GM12878 (cell line): ENCODE data around the gene ARHGEF17. TPM values are rescaled to one million over a fixed set of nuclear protein-coding genes. Genes with fewer than 3 reads are reported as not detected.

Experiments
- ATAC-seq: fragments of 200-7000 bp; cut with Tn5 transposase; 3 replicates; pipeline ENCODE4 v1.9.1; 2020; ENCODE audit warnings: mild to moderate bottlenecking, moderate library complexity
- BruUV-seq: library from RNA; stranded (reverse); fragments of 400-500 nt; replicated peaks from 2 replicates; lab custom pipeline; 2021; lab: Mats Ljungman, UMichigan
- CTCF ChIA-PET: fragments of 300-600 bp; sonication (Branson Sonifier 250); formaldehyde crosslinking; extraction: SDS; loops from one replicate; lab custom pipeline; 2021; ENCODE audit warnings: inconsistent platforms; lab: Yijun Ruan, JAX
- POLR2A ChIA-PET: fragments of 350-600 bp; formaldehyde crosslinking; extraction: SDS; loops from one replicate; lab custom pipeline; 2021; ENCODE audit warnings: inconsistent platforms; lab: Charles Lee
- RAD21 ChIA-PET: fragments of 300-600 bp; sonication (Branson Sonifier 250); formaldehyde crosslinking; loops from one replicate; lab custom pipeline; 2023; ENCODE audit warnings: antibody characterized with exemption; ENCODE audit not compliant: unreplicated experiment; lab: Charles Lee
- SMC1A ChIA-PET: fragments of 300-600 bp; sonication (Branson Sonifier 250); formaldehyde crosslinking; loops from one replicate; lab custom pipeline; 2023; ENCODE audit not compliant: unreplicated experiment, uncharacterized antibody; lab: Charles Lee
- DNase-seq: peaks from one replicate; pipeline ENCODE4 v3.0.0-alpha.2; 2011; ENCODE audit warnings: low read depth, low spot score
- FAIRE-seq: peaks from 3 replicates; lab custom pipeline; 2011; peaks lifted over from hg19 to GRCh38; lab: Jason Lieb, UNC
- H2AFZ ChIP-seq: 2 replicates; pipeline ENCODE4 v1.6.0; 2011; ENCODE audit warnings: low read depth, low read length, control low read depth; ENCODE audit not compliant: control insufficient read depth
- H3K27ac ChIP-seq: 2 replicates; pipeline ENCODE4 v1.5.1; 2011; ENCODE audit warnings: control low read depth; ENCODE audit not compliant: control insufficient read depth, insufficient read depth
- H3K27me3 ChIP-seq, 2 experiments: replicated peaks in 1 of 2; 2 replicates each; pipeline versions ENCODE4 v1.6.0 to v1.6.1; 2011; ENCODE audit warnings: low read length in 1 of 2; ENCODE audit not compliant: control insufficient read depth in 2 of 2, insufficient read depth in 2 of 2
- H3K36me3 ChIP-seq, 2 experiments: 2 replicates each; pipeline ENCODE4 v1.5.1; 2011; ENCODE audit warnings: low read length in 1 of 2; ENCODE audit not compliant: control insufficient read depth in 2 of 2, insufficient read depth in 2 of 2
- H3K4me1 ChIP-seq: 2 replicates; pipeline ENCODE4 v1.6.1; 2011; ENCODE audit warnings: mild to moderate bottlenecking, low read length, moderate library complexity, mixed read lengths; ENCODE audit not compliant: control insufficient read depth, insufficient read depth
- H3K4me2 ChIP-seq: 2 replicates; pipeline ENCODE4 v1.6.0; 2011; ENCODE audit warnings: control low read depth; ENCODE audit not compliant: control insufficient read depth, insufficient read depth
- H3K4me3 ChIP-seq: fragments of 200-600 bp; sonication (generic); 2 replicates; pipeline ENCODE4 v1.5.1; 2016
- H3K79me2 ChIP-seq: 2 replicates; pipeline ENCODE4 v1.6.0; 2011; ENCODE audit warnings: low read length; ENCODE audit not compliant: control insufficient read depth, insufficient read depth
- H3K9ac ChIP-seq: 2 replicates; pipeline ENCODE4 v1.8.0; 2011; ENCODE audit warnings: low read length, control low read depth, mixed read lengths; ENCODE audit not compliant: control insufficient read depth, insufficient read depth
- H3K9me3 ChIP-seq: replicated peaks from 3 replicates; pipeline ENCODE4 v1.5.1; 2011; ENCODE audit warnings: mild to moderate bottlenecking, low read length; ENCODE audit not compliant: control insufficient read depth, insufficient read depth
- H4K20me1 ChIP-seq: 2 replicates; pipeline ENCODE4 v1.6.0; 2011; ENCODE audit not compliant: control insufficient read depth, insufficient read depth
- IKZF1 ChIP-seq: fragments of 450-650 bp; conservative IDR thresholded peaks from 2 replicates; pipeline ENCODE4 v1.6.1; 2017; ENCODE audit warnings: antibody characterized with exemption, mild to moderate bottlenecking
- IRF4 ChIP-seq: IDR thresholded peaks from 2 replicates; pipeline ENCODE4 v1.6.1; 2011; ENCODE audit warnings: low read depth, low read length
- KDM1A ChIP-seq: fragments of 200-600 bp; sonication (generic); IDR thresholded peaks from 2 replicates; pipeline ENCODE4 v1.6.1; 2016; ENCODE audit warnings: borderline replicate concordance
- SMARCA5 ChIP-seq: fragments of 450-650 bp; IDR thresholded peaks from 2 replicates; pipeline ENCODE4 v1.6.1; 2017; ENCODE audit warnings: mild to moderate bottlenecking
- SMC3 ChIP-seq: IDR thresholded peaks from 2 replicates; pipeline ENCODE4 v1.6.1; 2011; ENCODE audit warnings: low read length, improper control_type of control experiment, borderline replicate concordance
- WRNIP1 ChIP-seq: IDR thresholded peaks from 2 replicates; pipeline ENCODE4 v1.6.1; 2011; ENCODE audit warnings: low read depth, low read length, improper control_type of control experiment, borderline replicate concordance
- ZBED1 ChIP-seq: IDR thresholded peaks from 2 replicates; pipeline ENCODE4 v1.6.1; 2016; ENCODE audit warnings: borderline replicate concordance
- WGBS: methylation state at CpG from one replicate; pipeline ENCODE4 v1.1.6; 2016; ENCODE audit warnings: low lambda C conversion rate; ENCODE audit not compliant: insufficient replicate concordance, insufficient coverage; ENCODE audit errors: missing lambda C conversion rate; 5-methylcytosine and 5-hydroxymethylcytosine counted together
- in situ Hi-C: fragments of 300-500 bp; cut with MboI; formaldehyde crosslinking; loops from 9 replicates; pipeline ENCODE4 v1.14.3; 2018; ENCODE audit warnings: mixed read lengths
- intact Hi-C: fragments of 100-400 bp; cut with micrococcal nuclease; formaldehyde crosslinking; loops from one replicate; pipeline ENCODE4 v1.14.2; 2022; ENCODE audit not compliant: unreplicated experiment
- polyA plus RNA-seq, 11 experiments: library from polyadenylated mRNA; depleted of rRNA in 4 of 11; unstranded in 6 of 11; stranded (reverse) in 5 of 11; fragments of >200 nt; fragmentation: Nextera tagmentation in 4 of 11; fragmentation: Illumina TruSeq in 1 of 11; extraction: Ambion mirVana in 4 of 11; extraction: Trizol in 1 of 11; gene quantifications; 1 replicate in 1 of 11; 2 replicates in 10 of 11; pipeline versions ENCODE4 v1.2.1 to v1.2.3, GENCODE V29; 2011 to 2016; ENCODE audit warnings: inconsistent platforms in 2 of 11, missing spikeins in 2 of 11, low read depth in 1 of 11
- total RNA-seq, 4 experiments: library from RNA; depleted of rRNA in 3 of 4; stranded (reverse); fragments of >200 nt in 3 of 4; fragmentation: Illumina TruSeq in 1 of 4; extraction: Trizol in 1 of 4; gene quantifications; 2 replicates each; pipeline versions ENCODE4 v1.2.1 to v1.2.3, GENCODE V29; 2013 to 2021
- TF ChIP-seq, protein P1 (sequence below): fragments of 450-650 bp; formaldehyde crosslinking; IDR thresholded peaks from 2 replicates; pipeline ENCODE4 v1.4.0; 2020; ENCODE audit warnings: mild to moderate bottlenecking, moderate library complexity
- TF ChIP-seq, protein P2 (sequence below): fragments of 450-650 bp; formaldehyde crosslinking; IDR thresholded peaks from 2 replicates; pipeline ENCODE4 v1.4.0; 2022; ENCODE audit warnings: mild to moderate bottlenecking, moderate library complexity
- TF ChIP-seq, protein P3 (sequence below): fragments of 450-650 bp; IDR thresholded peaks from 2 replicates; pipeline ENCODE4 v1.6.1; 2016; ENCODE audit warnings: mild to moderate bottlenecking
- TF ChIP-seq, protein P4 (sequence below): fragments of 450-650 bp; IDR thresholded peaks from 2 replicates; pipeline ENCODE4 v1.6.1; 2014; ENCODE audit warnings: mild to moderate bottlenecking

The ARHGEF17 gene
- total and polyA plus RNA-seq, 10 of the 15 experiments (the other 5 are each of a cell fraction or from before 2014, with no cell fraction given): 0.15 to 11.0 (median 1.7) TPM

DNA sequence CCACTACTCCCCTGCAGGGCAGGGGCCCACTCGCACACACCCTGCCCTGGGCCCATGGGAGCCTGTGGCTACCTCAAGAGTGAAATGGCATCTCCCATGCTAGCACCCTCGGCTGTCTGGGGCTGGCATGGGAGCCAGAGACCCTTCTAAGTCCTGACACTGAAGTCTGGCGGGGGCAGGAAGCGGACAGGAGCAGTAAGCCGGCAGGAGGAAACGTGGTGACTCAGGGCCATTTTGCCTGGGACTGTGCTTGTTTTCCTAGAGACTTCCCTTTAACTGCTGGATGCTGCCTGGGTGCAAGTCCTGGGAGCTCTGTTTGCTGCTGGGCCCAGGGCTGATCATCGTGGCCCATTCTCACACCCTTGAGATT lies 84.9 kb downstream of the ARHGEF17 start:
- Histone ChIP-seq H3K4me1 (peaks cover 9% of the 10 kb centered on the region), H3K36me3 (peaks cover 25 to 76% of the 10 kb centered on the region in 2 experiments), H3K27me3 (no peaks in the 10 kb centered on the region), H4K20me1 (no peaks in the 10 kb centered on the region), H3K9me3 (no peaks in the 10 kb centered on the region), H3K4me3 (no peak overlapping the region), H3K4me2 (no peak overlapping the region), H3K9ac (no peak overlapping the region), H3K79me2 (peaks cover 27% of the 10 kb centered on the region), H3K27ac (no peak overlapping the region), H2AFZ (no peak overlapping the region)
- FAIRE-seq (no peak), DNase-seq (no peak), ATAC-seq (peak; percentile 2; the same call in 1 of the 3 replicates)
- RAD21 ChIA-PET: interaction anchor here (0.6 to 2.3 kb wide), 14 partner anchors 8 to 268 kb away, joined by 3 to 71 read pairs (median 6); partner anchors contain the start of gene RELT
- CTCF ChIA-PET: interaction anchor here (0.7 to 25.6 kb wide), 22 partner anchors 8 to 298 kb away, joined by 3 to 400 read pairs (median 6); no protein-coding TSS in a partner anchor
- 76% methylated on average over 6 of the region's 7 CpGs for WGBS
- in situ Hi-C loops: no loop called here
- POLR2A ChIA-PET: interaction anchor here (0.9 to 1.5 kb wide), 2 partner anchors 18 to 42 kb away, joined by 3 to 4 read pairs; no protein-coding TSS in a partner anchor
- intact Hi-C loops: loop anchor here (1.0 to 2.0 kb wide), 2 partner anchors 16 to 42 kb away; partner anchors contain the start of gene RELT
- BruUV-seq: no TSS peak
- SMC1A ChIA-PET: interaction anchor here (0.7 to 2.7 kb wide), 11 partner anchors 9 to 268 kb away, joined by 3 to 44 read pairs (median 4); no protein-coding TSS in a partner anchor
- TF ChIP-seq SMC3: no peak
- TF ChIP-seq WRNIP1: no peak
- TF ChIP-seq, protein P1, sequence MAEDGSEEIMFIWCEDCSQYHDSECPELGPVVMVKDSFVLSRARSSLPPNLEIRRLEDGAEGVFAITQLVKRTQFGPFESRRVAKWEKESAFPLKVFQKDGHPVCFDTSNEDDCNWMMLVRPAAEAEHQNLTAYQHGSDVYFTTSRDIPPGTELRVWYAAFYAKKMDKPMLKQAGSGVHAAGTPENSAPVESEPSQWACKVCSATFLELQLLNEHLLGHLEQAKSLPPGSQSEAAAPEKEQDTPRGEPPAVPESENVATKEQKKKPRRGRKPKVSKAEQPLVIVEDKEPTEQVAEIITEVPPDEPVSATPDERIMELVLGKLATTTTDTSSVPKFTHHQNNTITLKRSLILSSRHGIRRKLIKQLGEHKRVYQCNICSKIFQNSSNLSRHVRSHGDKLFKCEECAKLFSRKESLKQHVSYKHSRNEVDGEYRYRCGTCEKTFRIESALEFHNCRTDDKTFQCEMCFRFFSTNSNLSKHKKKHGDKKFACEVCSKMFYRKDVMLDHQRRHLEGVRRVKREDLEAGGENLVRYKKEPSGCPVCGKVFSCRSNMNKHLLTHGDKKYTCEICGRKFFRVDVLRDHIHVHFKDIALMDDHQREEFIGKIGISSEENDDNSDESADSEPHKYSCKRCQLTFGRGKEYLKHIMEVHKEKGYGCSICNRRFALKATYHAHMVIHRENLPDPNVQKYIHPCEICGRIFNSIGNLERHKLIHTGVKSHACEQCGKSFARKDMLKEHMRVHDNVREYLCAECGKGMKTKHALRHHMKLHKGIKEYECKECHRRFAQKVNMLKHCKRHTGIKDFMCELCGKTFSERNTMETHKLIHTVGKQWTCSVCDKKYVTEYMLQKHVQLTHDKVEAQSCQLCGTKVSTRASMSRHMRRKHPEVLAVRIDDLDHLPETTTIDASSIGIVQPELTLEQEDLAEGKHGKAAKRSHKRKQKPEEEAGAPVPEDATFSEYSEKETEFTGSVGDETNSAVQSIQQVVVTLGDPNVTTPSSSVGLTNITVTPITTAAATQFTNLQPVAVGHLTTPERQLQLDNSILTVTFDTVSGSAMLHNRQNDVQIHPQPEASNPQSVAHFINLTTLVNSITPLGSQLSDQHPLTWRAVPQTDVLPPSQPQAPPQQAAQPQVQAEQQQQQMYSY: no peak
- TF ChIP-seq, protein P2, sequence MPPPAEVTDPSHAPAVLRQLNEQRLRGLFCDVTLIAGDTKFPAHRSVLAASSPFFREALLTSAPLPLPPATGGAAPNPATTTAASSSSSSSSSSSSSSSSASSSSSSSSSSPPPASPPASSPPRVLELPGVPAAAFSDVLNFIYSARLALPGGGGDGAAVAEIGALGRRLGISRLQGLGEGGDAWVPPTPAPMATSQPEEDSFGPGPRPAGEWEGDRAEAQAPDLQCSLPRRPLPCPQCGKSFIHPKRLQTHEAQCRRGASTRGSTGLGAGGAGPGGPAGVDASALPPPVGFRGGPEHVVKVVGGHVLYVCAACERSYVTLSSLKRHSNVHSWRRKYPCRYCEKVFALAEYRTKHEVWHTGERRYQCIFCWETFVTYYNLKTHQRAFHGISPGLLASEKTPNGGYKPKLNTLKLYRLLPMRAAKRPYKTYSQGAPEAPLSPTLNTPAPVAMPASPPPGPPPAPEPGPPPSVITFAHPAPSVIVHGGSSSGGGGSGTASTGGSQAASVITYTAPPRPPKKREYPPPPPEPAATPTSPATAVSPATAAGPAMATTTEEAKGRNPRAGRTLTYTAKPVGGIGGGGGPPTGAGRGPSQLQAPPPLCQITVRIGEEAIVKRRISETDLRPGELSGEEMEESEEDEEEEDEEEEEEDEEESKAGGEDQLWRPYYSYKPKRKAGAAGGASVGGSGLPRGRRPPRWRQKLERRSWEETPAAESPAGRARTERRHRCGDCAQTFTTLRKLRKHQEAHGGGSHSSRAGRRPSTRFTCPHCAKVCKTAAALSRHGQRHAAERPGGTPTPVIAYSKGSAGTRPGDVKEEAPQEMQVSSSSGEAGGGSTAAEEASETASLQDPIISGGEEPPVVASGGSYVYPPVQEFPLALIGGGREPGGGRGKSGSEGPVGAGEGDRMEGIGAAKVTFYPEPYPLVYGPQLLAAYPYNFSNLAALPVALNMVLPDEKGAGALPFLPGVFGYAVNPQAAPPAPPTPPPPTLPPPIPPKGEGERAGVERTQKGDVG (CRISPR knock-in tag): no peak
- TF ChIP-seq ZBED1: no peak
- TF ChIP-seq, protein P3, sequence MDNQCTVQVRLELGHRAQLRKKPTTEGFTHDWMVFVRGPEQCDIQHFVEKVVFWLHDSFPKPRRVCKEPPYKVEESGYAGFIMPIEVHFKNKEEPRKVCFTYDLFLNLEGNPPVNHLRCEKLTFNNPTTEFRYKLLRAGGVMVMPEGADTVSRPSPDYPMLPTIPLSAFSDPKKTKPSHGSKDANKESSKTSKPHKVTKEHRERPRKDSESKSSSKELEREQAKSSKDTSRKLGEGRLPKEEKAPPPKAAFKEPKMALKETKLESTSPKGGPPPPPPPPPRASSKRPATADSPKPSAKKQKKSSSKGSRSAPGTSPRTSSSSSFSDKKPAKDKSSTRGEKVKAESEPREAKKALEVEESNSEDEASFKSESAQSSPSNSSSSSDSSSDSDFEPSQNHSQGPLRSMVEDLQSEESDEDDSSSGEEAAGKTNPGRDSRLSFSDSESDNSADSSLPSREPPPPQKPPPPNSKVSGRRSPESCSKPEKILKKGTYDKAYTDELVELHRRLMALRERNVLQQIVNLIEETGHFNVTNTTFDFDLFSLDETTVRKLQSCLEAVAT: no peak
- TF ChIP-seq IRF4: no peak
- no peak for TF ChIP-seq IKZF1
- no peak for TF ChIP-seq KDM1A
- no peak for TF ChIP-seq SMARCA5
- TF ChIP-seq, protein P4, sequence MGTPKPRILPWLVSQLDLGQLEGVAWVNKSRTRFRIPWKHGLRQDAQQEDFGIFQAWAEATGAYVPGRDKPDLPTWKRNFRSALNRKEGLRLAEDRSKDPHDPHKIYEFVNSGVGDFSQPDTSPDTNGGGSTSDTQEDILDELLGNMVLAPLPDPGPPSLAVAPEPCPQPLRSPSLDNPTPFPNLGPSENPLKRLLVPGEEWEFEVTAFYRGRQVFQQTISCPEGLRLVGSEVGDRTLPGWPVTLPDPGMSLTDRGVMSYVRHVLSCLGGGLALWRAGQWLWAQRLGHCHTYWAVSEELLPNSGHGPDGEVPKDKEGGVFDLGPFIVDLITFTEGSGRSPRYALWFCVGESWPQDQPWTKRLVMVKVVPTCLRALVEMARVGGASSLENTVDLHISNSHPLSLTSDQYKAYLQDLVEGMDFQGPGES: no peak
